Retinal pigment epithelial cell (primary cell): ENCODE measurements around the gene CACNA1C.

Experiments
- DNase-seq: peaks from one replicate; pipeline ENCODE4 v3.0.0-alpha.2; 2010; ENCODE audit warnings: low read depth
- H3K4me3 ChIP-seq: 2 replicates; pipeline ENCODE4 v1.5.1; 2011; ENCODE audit warnings: mild to moderate bottlenecking, low read length, control low read depth, moderate library complexity
- CTCF ChIP-seq: conservative IDR thresholded peaks from 2 replicates; pipeline ENCODE4 v1.5.1; 2011; ENCODE audit warnings: low read depth, low read length, control low read depth, inconsistent platforms

Gene CACNA1C

GRCh38 chr12:2653461-2653965, 600.7 kb downstream of the CACNA1C start:
- no peak for TF ChIP-seq CTCF
- no peak for DNase-seq
- H3K4me3 ChIP-seq, result no peak overlapping the region

- no peak for DNase-seq
- TF ChIP-seq CTCF, result no peak
- H3K4me3 ChIP-seq, result no peak overlapping the region
Measured at GRCh38 chr12:2654311-2654710, 601.5 kb downstream of the CACNA1C start.

GRCh38 chr12:2654741-2655140, 602.0 kb downstream of the CACNA1C start:
- DNase-seq, result no peak
- no peak for TF ChIP-seq CTCF
- H3K4me3 ChIP-seq, result no peak overlapping the region

GRCh38 chr12:2662524-2662923, 609.7 kb downstream of the CACNA1C start:
- no peak for TF ChIP-seq CTCF
- DNase-seq, result no peak
- no peak overlapping the region for H3K4me3 ChIP-seq

- no peak for DNase-seq
- TF ChIP-seq CTCF, result no peak
- H3K4me3 ChIP-seq, result no peak overlapping the region
Measured at GRCh38 chr12:2664721-2665577, 612.2 kb downstream of the CACNA1C start.

- DNase-seq, result no peak
- no peak overlapping the region for H3K4me3 ChIP-seq
- no peak for TF ChIP-seq CTCF
Measured at GRCh38 chr12:2666411-2666810, 613.6 kb downstream of the CACNA1C start.

- H3K4me3 ChIP-seq, result no peak overlapping the region
- TF ChIP-seq CTCF, result no peak
- DNase-seq, result no peak
Measured at GRCh38 chr12:2666846-2667245, 614.1 kb downstream of the CACNA1C start.
